Neural cell (in vitro differentiated cells): ENCODE results near the gene NSUN6. TPM values are rescaled to one million over a fixed set of nuclear protein-coding genes. Genes with fewer than 3 reads are reported as not detected.
"Not testable (repeated sequence)": the region's sequence is repeated elsewhere in the genome, so short reads cannot be mapped to it uniquely, and the experiment has no call there.

Experiments
- H2AFZ ChIP-seq: fragments of 200-600, 300-800 bp; sonication (generic), shearing (Covaris generic); 2 replicates; pipeline ENCODE4 v1.6.0; 2014; ENCODE audit warnings: low read depth, mild to moderate bottlenecking, antibody characterized with exemption, low read length, moderate library complexity
- H3F3A ChIP-seq: fragments of 200-600 bp; shearing (Covaris generic); 2 replicates; pipeline ENCODE4 v1.6.1; 2016; ENCODE audit warnings: mild to moderate bottlenecking, moderate library complexity, mixed read lengths, antibody characterized with exemption, low read length; ENCODE audit not compliant: insufficient read depth, poor library complexity, severe bottlenecking
- H3K27ac ChIP-seq: fragments of 200-600, 300-800 bp; sonication (generic), shearing (Covaris generic); 2 replicates; pipeline ENCODE4 v1.5.1; 2014; ENCODE audit warnings: mild to moderate bottlenecking, low read length, moderate library complexity
- H3K27me3 ChIP-seq: fragments of 300-800, 200-600 bp; sonication (generic), shearing (Covaris generic); 2 replicates; pipeline ENCODE4 v1.6.0; 2014; ENCODE audit warnings: mild to moderate bottlenecking, low read depth, low read length, moderate library complexity; ENCODE audit not compliant: insufficient read depth
- H3K36me3 ChIP-seq: fragments of 300-800, 200-600 bp; sonication (generic), shearing (Covaris generic); 2 replicates; pipeline ENCODE4 v1.5.1; 2014; ENCODE audit warnings: mild to moderate bottlenecking, antibody characterized with exemption, low read length, moderate library complexity; ENCODE audit not compliant: insufficient read depth
- H3K4me2 ChIP-seq: fragments of 300-800, 200-600 bp; sonication (generic), shearing (Covaris generic); 2 replicates; pipeline ENCODE4 v1.6.0; 2014; ENCODE audit warnings: mild to moderate bottlenecking, low read length
- H3K4me3 ChIP-seq: fragments of 300-800, 200-600 bp; sonication (generic), shearing (Covaris generic); 2 replicates; pipeline ENCODE4 v1.5.1; 2014; ENCODE audit warnings: mild to moderate bottlenecking, low read length, moderate library complexity
- H3K79me2 ChIP-seq: fragments of 200-600 bp; shearing (Covaris generic); replicated peaks from 2 replicates; pipeline ENCODE4 v1.6.0; 2014; ENCODE audit warnings: mild to moderate bottlenecking, low read length, moderate library complexity; ENCODE audit not compliant: insufficient read depth
- H3K9ac ChIP-seq: fragments of 300-800, 200-600 bp; sonication (generic), shearing (Covaris generic); 2 replicates; pipeline ENCODE4 v1.6.1; 2016; ENCODE audit warnings: mild to moderate bottlenecking, low read length, mixed read lengths
- H3K9me2 ChIP-seq: fragments of 200-600 bp; shearing (Covaris generic); 2 replicates; pipeline ENCODE4 v1.6.1; 2016; ENCODE audit warnings: mild to moderate bottlenecking, low read length, mixed read lengths; ENCODE audit not compliant: insufficient read depth
- H3K9me3 ChIP-seq: fragments of 200-600, 300-800 bp; sonication (generic), shearing (Covaris generic); 2 replicates; pipeline ENCODE4 v1.6.1; 2016; ENCODE audit warnings: mild to moderate bottlenecking, mixed run types, low read length, moderate library complexity, mixed read lengths
- H4K20me1 ChIP-seq: fragments of 200-600 bp; shearing (Covaris generic); 2 replicates; pipeline ENCODE4 v1.6.1; 2016; ENCODE audit warnings: mild to moderate bottlenecking, mixed run types; ENCODE audit not compliant: insufficient read depth
- CTCF ChIP-seq: fragments of 450-650 bp; IDR thresholded peaks from 2 replicates; pipeline ENCODE4 v1.5.1; 2014; ENCODE audit warnings: antibody characterized with exemption, mild to moderate bottlenecking, moderate library complexity; ENCODE audit not compliant: poor library complexity, severe bottlenecking
- EP300 ChIP-seq: fragments of 450-650 bp; conservative IDR thresholded peaks from 2 replicates; pipeline ENCODE4 v1.6.1; 2014; ENCODE audit warnings: antibody characterized with exemption, mild to moderate bottlenecking, moderate library complexity; ENCODE audit not compliant: poor library complexity, severe bottlenecking
- EZH2 ChIP-seq: fragments of 200-600, 300-800 bp; shearing (Covaris generic), sonication (generic); IDR thresholded peaks from 2 replicates; pipeline ENCODE4 v1.6.1; 2014; ENCODE audit warnings: antibody characterized with exemption, low read length, borderline replicate concordance, mild to moderate bottlenecking; ENCODE audit not compliant: insufficient read depth, poor library complexity, severe bottlenecking
- MXI1 ChIP-seq: fragments of 450-650 bp; conservative IDR thresholded peaks from 2 replicates; pipeline ENCODE4 v1.6.1; 2014; ENCODE audit warnings: antibody characterized with exemption, mild to moderate bottlenecking; ENCODE audit not compliant: poor library complexity, severe bottlenecking
- POLR2AphosphoS5 ChIP-seq: IDR thresholded peaks from 2 replicates; pipeline ENCODE4 v1.6.1; 2012
- REST ChIP-seq: IDR thresholded peaks from 2 replicates; pipeline ENCODE4 v1.6.1; 2012; ENCODE audit warnings: borderline replicate concordance
- polyA plus RNA-seq: library from polyadenylated mRNA; depleted of rRNA; stranded (reverse); fragments of >200 nt; gene quantifications from 2 replicates; pipeline ENCODE4 v1.2.3, GENCODE V29; 2014

The NSUN6 gene
- polyA plus RNA-seq, 1 donor from 2014 or later = 74.6 TPM

GRCh38 chr10:18647151-18647550 is 4.2 kb downstream of the NSUN6 start:
- H4K20me1 ChIP-seq = no peaks in the 10 kb centered on the region
- TF ChIP-seq CTCF = no peak
- no peak for TF ChIP-seq REST
- no peak for TF ChIP-seq EZH2
- no peak for TF ChIP-seq EP300
- TF ChIP-seq MXI1 = no peak
- no peak for TF ChIP-seq POLR2AphosphoS5

GRCh38 chr10:18639719-18640118 is 11.7 kb downstream of the NSUN6 start:
- not testable (repeated sequence) for H3F3A ChIP-seq, H3K27me3 ChIP-seq, H3K9me2 ChIP-seq, H3K9ac ChIP-seq, H3K4me3 ChIP-seq, H4K20me1 ChIP-seq, H3K4me2 ChIP-seq, H3K9me3 ChIP-seq, H3K36me3 ChIP-seq, H2AFZ ChIP-seq, H3K27ac ChIP-seq, H3K79me2 ChIP-seq

More at GRCh38 chr10:18647151-18647550, 4.2 kb downstream of the NSUN6 start:
- Histone ChIP-seq H3K27me3 (no peaks in the 10 kb centered on the region), H3K4me3 (no peak overlapping the region), H3K9me3 (no peaks in the 10 kb centered on the region), H3K27ac (no peak overlapping the region), H2AFZ (no peak overlapping the region), H3K36me3 (no peaks in the 10 kb centered on the region), H3K9me2 (no peaks in the 10 kb centered on the region), H3K9ac (no peak overlapping the region), H3K79me2 (peaks cover 33% of the 10 kb centered on the region), H3F3A (no peaks in the 10 kb centered on the region), H3K4me2 (no peak overlapping the region)

GRCh38 chr10:18637400-18637799 is 14.0 kb downstream of the NSUN6 start:
- not testable (repeated sequence) for H3F3A ChIP-seq, H3K27ac ChIP-seq, H3K27me3 ChIP-seq, H4K20me1 ChIP-seq, H3K9me2 ChIP-seq, H3K9ac ChIP-seq, H3K36me3 ChIP-seq, H2AFZ ChIP-seq, H3K79me2 ChIP-seq, H3K9me3 ChIP-seq, H3K4me2 ChIP-seq, H3K4me3 ChIP-seq
